Colonic mucosa (tissue), 4 donors: ENCODE measurements around the gene TP53I11. TPM values are rescaled to one million over a fixed set of nuclear protein-coding genes. Genes with fewer than 3 reads are reported as not detected.

Source experiments
- DNase-seq: peaks from one replicate; pipeline ENCODE4 v3.0.0-alpha.2; 2020
- H3K27ac ChIP-seq: fragments of 200-600 bp; one replicate; pipeline ENCODE4 v1.8.0; 2021
- H3K27me3 ChIP-seq: fragments of 200-600 bp; one replicate; pipeline ENCODE4 v1.8.0; 2021
- H3K36me3 ChIP-seq: fragments of 200-600 bp; one replicate; pipeline ENCODE4 v1.8.0; 2021
- H3K4me1 ChIP-seq: fragments of 200-600 bp; one replicate; pipeline ENCODE4 v1.8.0; 2021; ENCODE audit warnings: mild to moderate bottlenecking
- H3K4me3 ChIP-seq: fragments of 200-600 bp; one replicate; pipeline ENCODE4 v1.8.0; 2021
- H3K9ac ChIP-seq, 2 donors: one replicate each; pipeline ENCODE4 v1.7.0; 2013; ENCODE audit warnings: control low read depth in 2 of 2, low read depth in 2 of 2, low read length in 2 of 2
- H3K9me3 ChIP-seq: fragments of 200-600 bp; one replicate; pipeline ENCODE4 v1.8.0; 2021
- CTCF ChIP-seq: fragments of 200-600 bp; IDR thresholded peaks from one replicate; pipeline ENCODE4 v1.8.0; 2022; ENCODE audit warnings: antibody characterized with exemption, mild to moderate bottlenecking
- intact Hi-C: fragments of 100-400 bp; cut with DNase I; formaldehyde crosslinking; loops from one replicate; pipeline ENCODE4 v1.14.1; 2022
- total RNA-seq, 2 donors: library from RNA; stranded (reverse); fragmentation: NEBNext Ultra II Directional in 1 of 2; extraction: Animal tissue kit (Norgen Biotek cat#: 25700) in 1 of 2; gene quantifications; one replicate each; pipeline ENCODE4 v1.2.1, GENCODE V29; 2021
- donor health status: healthy.
- donor health status: DM: no; HTN: no; CAD: no.
- donor health status: DM: no; HTN: no; CAD: no.

The TP53I11 gene
- total RNA-seq, 2 donors from 2014 or later, result 103 to 158 TPM

- intact Hi-C loops, result no loop called here
- Histone ChIP-seq H3K27me3 (no peaks in the 10 kb centered on the region), H3K9ac (peak overlapping the region in 1 of 2 donors; percentile 55), H3K9me3 (no peaks in the 10 kb centered on the region), H3K27ac (peak overlapping the region; percentile 92), H3K4me1 (peaks cover 16% of the 10 kb centered on the region), H3K36me3 (no peaks in the 10 kb centered on the region), H3K4me3 (no peak overlapping the region)
- DNase-seq, result no peak
- TF ChIP-seq CTCF, result no peak
Observed at GRCh38 chr11:44978274-44978960, 27.7 kb upstream of the TP53I11 start.

GRCh38 chr11:44977493-44977984, 26.9 kb upstream of the TP53I11 start:
- no peak for DNase-seq
- no peaks in the 10 kb centered on the region for H3K9me3 ChIP-seq
- H3K9ac ChIP-seq, result peak overlapping the region in 1 of 2 donors; percentile 55
- peak overlapping the region; percentile 92 for H3K27ac ChIP-seq
- intact Hi-C loops, result no loop called here
- peak; percentile 27 for TF ChIP-seq CTCF
- no peaks in the 10 kb centered on the region for H3K36me3 ChIP-seq
- H3K4me3 ChIP-seq, result no peak overlapping the region
- peaks cover 16% of the 10 kb centered on the region for H3K4me1 ChIP-seq
- no peaks in the 10 kb centered on the region for H3K27me3 ChIP-seq

- H3K27ac ChIP-seq, result peak overlapping the region; percentile 92
Observed at GRCh38 chr11:44976576-44976975, 25.9 kb upstream of the TP53I11 start.

GRCh38 chr11:44974402-44975000, 23.8 kb upstream of the TP53I11 start:
- Histone ChIP-seq H3K9ac (no peak overlapping the region), H3K4me1 (peaks cover 9% of the 10 kb centered on the region), H3K27ac (no peak overlapping the region), H3K9me3 (no peaks in the 10 kb centered on the region), H3K4me3 (no peak overlapping the region), H3K36me3 (no peaks in the 10 kb centered on the region), H3K27me3 (no peaks in the 10 kb centered on the region)
- no peak for DNase-seq
- TF ChIP-seq CTCF, result no peak
- intact Hi-C loops, result no loop called here

More at GRCh38 chr11:44976576-44976975, 25.9 kb upstream of the TP53I11 start:
- no peak for TF ChIP-seq CTCF
- intact Hi-C loops, result no loop called here
- Histone ChIP-seq H3K4me1 (peaks cover 16% of the 10 kb centered on the region), H3K9me3 (no peaks in the 10 kb centered on the region), H3K9ac (peak overlapping the region in 1 of 2 donors; percentile 8), H3K27me3 (no peaks in the 10 kb centered on the region), H3K36me3 (no peaks in the 10 kb centered on the region), H3K4me3 (no peak overlapping the region)
- peak; percentile 63 for DNase-seq

GRCh38 chr11:44973632-44974401, 23.1 kb upstream of the TP53I11 start:
- no peak for TF ChIP-seq CTCF
- Histone ChIP-seq H3K4me1 (peaks cover 9% of the 10 kb centered on the region), H3K27ac (no peak overlapping the region), H3K36me3 (no peaks in the 10 kb centered on the region), H3K4me3 (no peak overlapping the region), H3K27me3 (no peaks in the 10 kb centered on the region), H3K9ac (no peak overlapping the region), H3K9me3 (no peaks in the 10 kb centered on the region)
- intact Hi-C loops, result no loop called here
- DNase-seq, result no peak
